Mammary epithelial cell (primary cell): ENCODE measurements around the gene YBX1.

Source experiments
- EZH2 ChIP-seq: IDR thresholded peaks from 2 replicates; pipeline ENCODE4 v1.6.1; 2012; ENCODE audit warnings: low read length, inconsistent platforms, borderline replicate concordance
- TF ChIP-seq, protein P1 (sequence below), 2 donors: IDR thresholded peaks in 1 of 2; conservative IDR thresholded peaks in 1 of 2; 2 replicates each; pipeline ENCODE4 v1.5.1; 2011 to 2012; ENCODE audit warnings: inconsistent platforms in 2 of 2, low read length in 2 of 2, mild to moderate bottlenecking in 2 of 2, control low read depth in 1 of 2, low read depth in 1 of 2; ENCODE audit not compliant: insufficient read depth in 1 of 2; ENCODE audit errors: extremely low read depth in 1 of 2

DNA sequence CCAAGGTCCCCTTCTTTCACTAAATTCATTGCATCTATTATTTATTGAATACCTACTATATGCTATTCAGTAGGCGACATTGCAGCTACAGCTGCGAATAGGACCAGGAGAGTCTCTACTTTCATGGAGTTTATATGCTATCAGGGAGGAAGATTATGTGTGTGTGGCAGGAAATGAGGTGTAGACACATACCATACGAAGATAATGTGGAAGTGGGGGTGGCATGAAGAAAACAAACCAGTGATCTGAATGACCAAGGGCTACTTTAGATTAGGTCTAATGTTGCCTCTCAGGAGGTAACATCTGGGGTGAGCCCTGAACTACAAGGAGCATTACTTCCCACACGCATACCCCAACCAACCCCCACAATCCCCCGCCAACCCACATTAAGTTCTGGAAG, 25.0 kb upstream of the YBX1 start:
- TF ChIP-seq, protein P1, sequence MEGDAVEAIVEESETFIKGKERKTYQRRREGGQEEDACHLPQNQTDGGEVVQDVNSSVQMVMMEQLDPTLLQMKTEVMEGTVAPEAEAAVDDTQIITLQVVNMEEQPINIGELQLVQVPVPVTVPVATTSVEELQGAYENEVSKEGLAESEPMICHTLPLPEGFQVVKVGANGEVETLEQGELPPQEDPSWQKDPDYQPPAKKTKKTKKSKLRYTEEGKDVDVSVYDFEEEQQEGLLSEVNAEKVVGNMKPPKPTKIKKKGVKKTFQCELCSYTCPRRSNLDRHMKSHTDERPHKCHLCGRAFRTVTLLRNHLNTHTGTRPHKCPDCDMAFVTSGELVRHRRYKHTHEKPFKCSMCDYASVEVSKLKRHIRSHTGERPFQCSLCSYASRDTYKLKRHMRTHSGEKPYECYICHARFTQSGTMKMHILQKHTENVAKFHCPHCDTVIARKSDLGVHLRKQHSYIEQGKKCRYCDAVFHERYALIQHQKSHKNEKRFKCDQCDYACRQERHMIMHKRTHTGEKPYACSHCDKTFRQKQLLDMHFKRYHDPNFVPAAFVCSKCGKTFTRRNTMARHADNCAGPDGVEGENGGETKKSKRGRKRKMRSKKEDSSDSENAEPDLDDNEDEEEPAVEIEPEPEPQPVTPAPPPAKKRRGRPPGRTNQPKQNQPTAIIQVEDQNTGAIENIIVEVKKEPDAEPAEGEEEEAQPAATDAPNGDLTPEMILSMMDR (conservative IDR thresholded peaks at IDR 0.05 in 1 of 2, IDR thresholded peaks at IDR 0.05 in 1 of 2; ENCODE audit: extremely low read depth in 1 of 2, insufficient read depth in 1 of 2, low read depth in 1 of 2, low read length in 2 of 2): no peak
- no peak for TF ChIP-seq EZH2
